ENCODE results near the gene FGFRL1.

DNA sequence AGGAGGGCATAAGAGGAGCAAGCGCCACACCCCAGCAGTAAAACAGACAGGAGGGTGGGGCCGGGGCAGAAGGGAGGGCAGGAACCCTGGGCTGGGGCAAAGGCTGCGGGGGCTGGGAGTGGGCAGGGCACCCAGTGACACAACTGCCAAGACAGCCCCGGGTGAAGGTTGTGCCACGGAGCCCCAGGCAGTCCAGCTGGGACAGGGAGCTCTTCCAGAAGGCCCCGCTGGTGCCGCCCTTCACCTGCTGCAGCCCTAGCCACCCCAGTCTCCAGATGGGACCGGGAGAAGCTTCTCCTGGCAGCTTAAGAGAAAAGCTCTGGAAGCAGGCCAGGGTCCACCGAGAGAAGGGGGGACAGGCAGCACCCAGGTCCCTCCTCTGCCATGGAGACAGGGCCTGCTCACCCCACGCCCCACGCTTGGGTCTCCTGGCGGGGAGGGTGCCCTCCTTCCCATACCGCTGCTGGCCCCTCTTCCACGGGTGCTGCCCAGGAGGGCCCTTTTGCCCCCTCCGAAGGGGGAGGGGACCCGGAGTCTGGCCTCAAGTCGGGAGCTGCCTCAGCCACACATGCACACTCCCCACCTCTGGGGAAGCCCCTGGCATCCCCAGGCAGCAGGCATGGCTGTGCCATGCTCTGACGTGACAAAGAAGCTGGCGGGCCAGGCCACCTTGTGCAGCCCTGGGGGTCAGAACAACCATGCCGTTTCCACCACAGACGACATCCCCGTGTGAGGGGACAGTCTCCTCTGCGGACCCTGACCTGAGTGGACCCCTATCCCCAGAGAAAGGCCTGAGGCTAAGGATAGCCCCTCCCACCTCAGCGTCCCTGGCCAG, 39.5 kb upstream of the FGFRL1 start:
- TF ChIP-seq, protein P1, sequence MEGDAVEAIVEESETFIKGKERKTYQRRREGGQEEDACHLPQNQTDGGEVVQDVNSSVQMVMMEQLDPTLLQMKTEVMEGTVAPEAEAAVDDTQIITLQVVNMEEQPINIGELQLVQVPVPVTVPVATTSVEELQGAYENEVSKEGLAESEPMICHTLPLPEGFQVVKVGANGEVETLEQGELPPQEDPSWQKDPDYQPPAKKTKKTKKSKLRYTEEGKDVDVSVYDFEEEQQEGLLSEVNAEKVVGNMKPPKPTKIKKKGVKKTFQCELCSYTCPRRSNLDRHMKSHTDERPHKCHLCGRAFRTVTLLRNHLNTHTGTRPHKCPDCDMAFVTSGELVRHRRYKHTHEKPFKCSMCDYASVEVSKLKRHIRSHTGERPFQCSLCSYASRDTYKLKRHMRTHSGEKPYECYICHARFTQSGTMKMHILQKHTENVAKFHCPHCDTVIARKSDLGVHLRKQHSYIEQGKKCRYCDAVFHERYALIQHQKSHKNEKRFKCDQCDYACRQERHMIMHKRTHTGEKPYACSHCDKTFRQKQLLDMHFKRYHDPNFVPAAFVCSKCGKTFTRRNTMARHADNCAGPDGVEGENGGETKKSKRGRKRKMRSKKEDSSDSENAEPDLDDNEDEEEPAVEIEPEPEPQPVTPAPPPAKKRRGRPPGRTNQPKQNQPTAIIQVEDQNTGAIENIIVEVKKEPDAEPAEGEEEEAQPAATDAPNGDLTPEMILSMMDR (IDR thresholded peaks at IDR 0.05) = no peak
- TF ChIP-seq POLR2A (IDR thresholded peaks at IDR 0.05) (no peak), POLR2AphosphoS5 (IDR thresholded peaks at IDR 0.05) (no peak)

Measured in breast epithelium (tissue), 3 donors.